Fibroblast of skin of scalp (primary cell): Measurements from ENCODE around the gene MASP2. TPM values are rescaled to one million over a fixed set of nuclear protein-coding genes. Genes with fewer than 3 reads are reported as not detected.
A peak's percentile ranks its signal among the peaks of the same experiment; 100 is the strongest.
"Not testable (repeated sequence)": the region's sequence is repeated elsewhere in the genome, so short reads cannot be mapped to it uniquely, and the experiment has no call there.

Source experiments
- DNase-seq: peaks from one replicate; pipeline ENCODE4 v3.0.0-alpha.2; 2013
- polyA plus RNA-seq, 2 experiments: library from polyadenylated mRNA; unstranded; fragments of 120-200 nt; gene quantifications; one replicate each; pipeline ENCODE4 v1.2.1, GENCODE V29; 2013; ENCODE audit not compliant: insufficient read length in 2 of 2

MASP2 gene
- polyA plus RNA-seq (2013, experiment 1 of 2; ENCODE audit: insufficient read length), result 0.89 TPM
- 0.91 TPM for polyA plus RNA-seq (2013, experiment 2 of 2; ENCODE audit: insufficient read length)

GRCh38 chr1:11046625-11047365 is at the start of gene MASP2:
TSS of gene MASP2 (minus strand) at chr1:11047239. CDS start at chr1:11047207, 32 bp downstream.
- DNase-seq, result no peak

GRCh38 chr1:11083784-11084183 is 36.7 kb upstream of the MASP2 start:
- DNase-seq, result not testable (repeated sequence)

GRCh38 chr1:11080931-11081330 is 33.9 kb upstream of the MASP2 start:
- DNase-seq, result no peak

DNA sequence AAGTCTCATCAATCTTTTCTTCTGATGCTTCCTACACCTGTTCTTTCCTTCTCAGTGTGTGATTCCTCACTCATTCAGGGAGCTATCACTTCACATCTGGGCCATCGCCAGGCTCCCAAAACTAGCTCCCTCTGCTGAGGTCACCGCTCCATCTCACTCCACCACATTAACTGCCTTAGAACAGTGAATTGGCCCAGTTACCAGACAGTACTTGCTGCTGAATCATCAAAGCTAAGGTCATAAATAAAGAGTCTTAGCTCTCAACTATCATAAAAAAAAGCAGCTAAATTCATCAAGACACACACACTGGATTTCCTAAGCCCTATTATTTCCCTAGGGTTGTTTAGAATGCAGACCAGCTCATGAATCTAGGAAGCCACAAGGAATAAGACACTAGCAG is 31.6 kb upstream of the MASP2 start:
- DNase-seq, result no peak

DNA sequence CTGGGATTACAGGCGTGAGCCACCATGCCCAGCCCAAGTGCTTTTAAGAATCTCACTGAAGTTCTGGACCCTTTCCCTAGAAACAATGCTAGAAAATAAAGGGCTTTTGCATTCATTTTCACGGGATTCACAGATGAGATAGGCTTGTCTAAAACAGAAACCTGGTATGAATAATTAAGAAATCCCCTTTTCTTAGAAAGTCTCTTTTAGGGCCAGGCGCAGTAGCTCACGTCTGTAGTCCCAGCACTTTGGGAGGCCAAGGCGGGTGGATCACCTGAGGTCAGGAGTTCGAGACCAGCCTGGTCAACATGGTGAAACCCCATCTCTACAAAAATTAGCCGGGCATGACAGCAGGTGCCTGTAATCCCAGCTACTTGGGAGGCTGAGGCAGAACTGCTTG is 26.4 kb upstream of the MASP2 start:
- not testable (repeated sequence) for DNase-seq

DNA sequence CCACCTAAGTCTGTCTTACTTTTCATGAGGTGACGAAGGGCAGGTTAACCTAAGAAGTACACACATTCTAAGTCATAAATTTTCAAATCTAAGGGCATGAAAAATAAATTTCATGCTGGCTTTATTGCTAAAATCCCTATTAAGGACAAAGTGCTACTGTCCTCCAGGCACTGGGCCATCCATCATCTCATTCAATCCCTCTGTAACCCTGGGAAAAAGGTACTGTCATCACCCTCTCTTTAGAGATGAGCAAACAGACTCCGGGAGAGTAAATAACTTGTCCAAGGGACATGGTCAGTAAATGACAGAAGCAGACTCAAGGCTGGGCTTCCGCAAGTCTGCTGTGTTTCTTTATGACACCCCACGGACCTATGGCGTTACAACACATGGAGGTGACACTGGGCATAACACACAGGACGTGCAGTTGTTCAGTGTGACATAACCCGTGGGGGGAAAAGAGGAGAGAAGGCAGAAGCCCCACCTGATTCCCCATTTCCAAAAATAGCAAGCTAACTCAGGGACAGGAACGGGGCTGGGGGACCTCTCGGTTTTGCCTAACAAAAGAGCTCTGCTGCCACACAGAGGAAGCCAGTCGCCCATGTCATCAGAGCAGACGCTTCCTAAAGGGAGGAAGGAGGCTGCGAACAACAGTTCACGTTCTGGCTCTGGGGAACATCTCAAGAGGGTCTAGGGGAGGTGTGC is 25.3 kb upstream of the MASP2 start:
- no peak for DNase-seq

DNA sequence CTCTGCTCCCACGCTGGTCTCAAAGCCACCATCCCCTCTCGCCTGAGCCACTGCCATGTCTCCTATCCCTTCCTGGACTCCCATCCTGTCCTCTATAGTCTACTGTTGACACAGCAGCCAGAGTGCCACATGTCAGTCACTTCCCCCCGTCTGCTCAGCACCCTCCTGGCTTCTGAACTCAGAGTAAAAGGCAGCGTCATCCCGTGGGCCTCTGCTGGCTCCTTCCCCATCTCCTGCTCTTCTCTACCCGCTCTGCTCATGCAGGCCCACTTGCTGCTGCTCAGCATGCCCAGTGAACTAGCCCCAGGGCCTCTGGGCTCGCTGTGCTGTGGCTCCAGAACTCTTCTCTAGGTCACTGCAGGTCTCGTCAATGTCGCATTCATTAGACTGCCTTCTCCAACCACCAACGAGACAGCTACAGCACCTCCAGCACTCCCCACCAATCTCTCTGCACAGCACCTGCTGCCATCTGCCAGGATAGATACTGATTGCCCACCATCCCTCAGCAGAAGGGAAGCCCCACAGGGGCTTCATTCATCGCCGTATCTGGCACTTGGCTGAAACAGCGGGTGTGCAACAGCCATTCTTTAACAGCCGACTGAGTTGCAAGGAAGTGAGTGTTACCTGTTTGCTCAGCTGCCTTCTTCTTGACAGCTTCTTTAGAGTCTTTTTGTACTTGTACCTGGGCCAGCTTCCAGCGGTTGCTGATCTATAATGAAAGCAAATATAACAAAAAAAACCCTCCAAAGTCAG is 24.6 kb upstream of the MASP2 start:
- DNase-seq, result no peak

DNA sequence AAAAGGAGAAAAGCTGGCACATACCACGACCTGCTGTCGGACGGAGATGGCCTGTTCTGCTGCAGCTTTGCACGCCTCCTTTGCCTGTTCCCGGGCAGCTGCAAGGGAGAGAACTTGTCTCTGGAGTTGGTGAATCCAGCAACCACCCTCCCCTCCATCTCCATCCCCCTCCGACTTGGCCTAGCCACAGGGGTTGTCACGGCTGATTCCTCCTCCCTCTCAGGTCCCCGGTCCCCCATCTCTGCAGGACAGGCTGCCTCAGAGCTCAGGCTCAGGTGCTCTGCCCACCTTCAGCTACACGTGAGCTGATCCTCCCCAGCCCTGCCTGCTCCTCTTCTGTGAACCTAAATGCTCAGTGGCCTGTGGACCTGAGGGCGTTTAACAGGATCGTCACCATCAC is 23.8 kb upstream of the MASP2 start:
- no peak for DNase-seq

- DNase-seq, result no peak
Measured at GRCh38 chr1:11068600-11069473, 21.8 kb upstream of the MASP2 start.

- DNase-seq, result no peak
Measured at GRCh38 chr1:11067716-11068599, 20.9 kb upstream of the MASP2 start.

DNA sequence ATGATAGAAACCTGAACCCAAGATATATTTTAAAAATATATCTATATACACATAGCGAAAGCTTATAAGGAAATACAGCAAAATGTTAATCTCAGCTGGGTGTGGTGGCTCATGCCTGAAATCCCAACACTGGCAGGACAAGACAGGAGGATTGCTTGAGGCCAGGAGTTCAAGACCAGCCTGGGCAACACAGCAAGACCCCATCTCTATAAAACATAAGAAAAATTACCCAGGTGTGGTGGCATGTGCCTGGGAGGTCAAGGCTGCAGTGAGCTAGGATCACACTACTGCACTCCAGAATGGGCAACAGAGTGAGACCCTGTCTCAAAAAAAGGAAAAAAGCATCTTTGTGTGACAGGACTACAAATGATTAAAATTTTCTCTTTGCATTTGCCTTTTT is 18.8 kb upstream of the MASP2 start:
- no peak for DNase-seq

GRCh38 chr1:11064942-11065341 is 17.9 kb upstream of the MASP2 start:
- no peak for DNase-seq

DNA sequence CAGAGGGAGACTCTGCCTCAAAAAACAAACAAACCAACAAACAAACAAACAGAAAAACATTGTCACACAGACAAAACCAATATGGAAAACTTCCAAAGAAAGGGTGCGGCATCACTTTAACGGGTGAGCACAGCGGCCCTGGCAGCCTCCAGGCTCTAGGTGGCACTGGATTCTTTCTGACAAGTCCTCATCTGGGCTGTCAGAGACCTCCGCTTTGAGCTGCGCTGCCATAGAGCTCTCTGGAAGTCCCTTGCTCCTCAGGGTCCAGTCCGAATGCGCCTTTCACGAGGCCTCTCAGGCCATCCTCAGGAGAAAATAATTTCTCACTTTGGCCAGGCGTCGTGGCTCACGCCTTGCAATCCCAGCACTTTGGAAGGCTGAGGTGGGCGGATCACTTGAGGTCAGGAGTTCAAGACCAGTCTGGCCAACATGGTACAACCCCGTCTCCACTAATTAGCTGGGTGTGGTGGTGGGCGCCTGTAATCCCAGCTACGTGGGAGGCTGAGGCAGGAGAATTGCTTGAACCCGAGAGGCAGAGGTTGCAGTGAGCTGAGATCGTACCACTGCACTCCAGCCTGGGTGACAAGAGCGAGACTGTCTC is 17.0 kb upstream of the MASP2 start:
- DNase-seq, result peak; percentile 16

GRCh38 chr1:11062965-11063401 is 15.9 kb upstream of the MASP2 start:
- peak; percentile 45 for DNase-seq

DNA sequence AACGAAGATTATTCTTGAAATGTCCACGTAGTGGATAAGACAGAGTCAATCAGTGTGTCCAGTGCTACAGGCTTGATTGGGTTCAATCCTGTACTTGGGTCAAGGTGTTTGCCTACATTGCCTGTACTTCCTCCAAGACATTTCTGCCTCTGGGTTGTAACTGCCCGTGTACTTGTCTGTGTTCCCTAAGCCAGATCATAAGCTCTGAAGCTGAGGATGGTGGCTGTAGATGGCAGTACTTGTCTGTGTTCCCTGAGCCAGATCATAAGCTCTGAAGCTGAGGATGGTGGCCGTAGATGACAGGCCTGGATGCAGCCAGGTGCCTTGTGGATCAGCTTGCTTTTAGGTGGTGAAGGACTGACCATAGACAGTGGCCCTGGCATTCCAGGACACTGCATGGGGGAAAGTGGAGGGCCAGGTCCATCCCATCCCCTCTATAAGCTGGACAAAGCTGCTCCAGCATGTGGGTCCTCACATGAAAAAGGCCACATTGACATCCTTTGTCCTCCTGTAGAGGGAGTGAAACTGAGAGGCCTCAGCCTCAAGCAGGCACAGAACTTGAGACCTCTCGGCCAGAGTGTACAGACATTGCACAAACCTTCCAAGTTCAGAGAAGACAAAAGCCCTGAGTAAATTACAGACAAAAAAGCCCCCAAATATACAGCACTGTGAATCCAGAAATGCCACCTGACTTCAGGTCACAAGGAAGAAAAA is 14.8 kb upstream of the MASP2 start:
- no peak for DNase-seq

DNA sequence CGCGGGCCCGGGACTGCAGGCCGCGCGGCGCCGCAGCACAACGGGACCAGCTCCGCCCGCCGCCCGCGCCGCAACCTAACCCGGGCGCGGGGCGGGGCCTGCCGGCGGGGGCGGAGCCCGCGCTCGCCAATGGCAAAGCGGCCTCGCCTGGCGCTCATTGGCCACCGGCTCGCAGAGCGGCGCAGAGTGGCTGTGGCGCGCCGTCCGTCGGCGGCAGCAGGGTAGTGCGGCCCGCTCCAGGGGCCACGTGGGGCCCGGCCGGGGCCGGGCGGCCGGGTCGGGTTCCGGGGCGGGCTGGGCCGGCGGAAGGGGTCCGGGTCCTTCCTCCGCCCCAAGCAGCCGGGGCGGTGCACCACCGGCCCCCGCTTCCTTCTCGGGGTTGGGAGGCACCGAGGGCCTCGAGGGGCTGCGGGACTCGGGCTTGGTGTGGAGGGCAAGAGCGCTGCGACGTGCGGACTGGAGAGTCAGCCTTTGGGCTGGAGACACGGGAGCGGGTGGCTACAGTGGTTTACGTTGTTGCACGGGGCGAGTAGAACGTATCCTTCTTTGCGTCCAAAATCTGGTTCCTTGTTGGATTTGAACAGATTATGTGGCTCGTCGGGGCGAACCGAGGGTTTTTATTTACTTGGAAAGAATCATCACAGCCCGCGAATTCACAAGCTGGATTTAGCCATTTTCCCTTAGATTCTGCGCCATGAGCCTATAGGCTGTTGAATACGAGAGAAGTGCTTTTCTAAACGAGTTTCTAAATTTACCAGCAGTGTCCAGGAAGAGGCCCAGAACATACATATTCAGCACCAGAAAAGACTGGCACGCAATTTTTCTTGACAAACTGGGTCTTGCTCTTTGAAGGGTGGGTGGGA is 13.2 kb upstream of the MASP2 start, which contains the start of gene SRM:
TSS of gene SRM (minus strand) at position 51 of the 863 bp plus-strand sequence. CDS start 75 bp downstream, outside the sequence.
- DNase-seq, result peak; percentile 91

- peak; percentile 11 for DNase-seq
Measured at GRCh38 chr1:11059155-11059967, 12.3 kb upstream of the MASP2 start.
